AG10803 (cell line): Measurements from ENCODE around the gene GSG1.

Experiments used
- DNase-seq: peaks from one replicate; pipeline ENCODE4 v3.0.0; 2010; ENCODE audit warnings: low read depth
- H3K4me3 ChIP-seq: 2 replicates; pipeline ENCODE4 v1.5.1; 2011; ENCODE audit warnings: mild to moderate bottlenecking, low read length, control low read depth
- TF ChIP-seq, protein P1 (sequence below): conservative IDR thresholded peaks from 2 replicates; pipeline ENCODE4 v1.5.1; 2011; ENCODE audit warnings: mild to moderate bottlenecking, low read length, control low read depth, inconsistent platforms

Gene GSG1

DNA sequence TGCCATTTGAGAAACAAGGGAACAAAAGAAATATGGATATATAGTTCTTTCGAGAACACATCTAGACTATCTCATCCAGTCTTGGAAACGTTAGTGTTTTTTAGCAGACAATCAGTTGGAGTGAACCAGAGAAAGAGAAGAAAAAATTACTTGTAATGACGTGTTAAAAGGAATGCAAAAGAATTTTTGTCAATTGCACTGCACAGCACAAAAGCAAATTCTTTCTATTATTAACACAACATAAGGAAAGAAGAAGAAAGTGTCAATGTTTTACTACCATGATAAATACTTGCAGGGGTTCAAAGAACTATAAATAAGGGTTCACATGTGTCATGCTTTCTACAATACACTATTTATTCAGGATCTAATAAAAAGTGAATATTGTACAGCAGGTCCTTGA lies 27.5 kb upstream of the GSG1 start:
- TF ChIP-seq, protein P1, sequence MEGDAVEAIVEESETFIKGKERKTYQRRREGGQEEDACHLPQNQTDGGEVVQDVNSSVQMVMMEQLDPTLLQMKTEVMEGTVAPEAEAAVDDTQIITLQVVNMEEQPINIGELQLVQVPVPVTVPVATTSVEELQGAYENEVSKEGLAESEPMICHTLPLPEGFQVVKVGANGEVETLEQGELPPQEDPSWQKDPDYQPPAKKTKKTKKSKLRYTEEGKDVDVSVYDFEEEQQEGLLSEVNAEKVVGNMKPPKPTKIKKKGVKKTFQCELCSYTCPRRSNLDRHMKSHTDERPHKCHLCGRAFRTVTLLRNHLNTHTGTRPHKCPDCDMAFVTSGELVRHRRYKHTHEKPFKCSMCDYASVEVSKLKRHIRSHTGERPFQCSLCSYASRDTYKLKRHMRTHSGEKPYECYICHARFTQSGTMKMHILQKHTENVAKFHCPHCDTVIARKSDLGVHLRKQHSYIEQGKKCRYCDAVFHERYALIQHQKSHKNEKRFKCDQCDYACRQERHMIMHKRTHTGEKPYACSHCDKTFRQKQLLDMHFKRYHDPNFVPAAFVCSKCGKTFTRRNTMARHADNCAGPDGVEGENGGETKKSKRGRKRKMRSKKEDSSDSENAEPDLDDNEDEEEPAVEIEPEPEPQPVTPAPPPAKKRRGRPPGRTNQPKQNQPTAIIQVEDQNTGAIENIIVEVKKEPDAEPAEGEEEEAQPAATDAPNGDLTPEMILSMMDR: no peak
- peak; percentile 33 for DNase-seq
- H3K4me3 ChIP-seq: no peak overlapping the region

DNA sequence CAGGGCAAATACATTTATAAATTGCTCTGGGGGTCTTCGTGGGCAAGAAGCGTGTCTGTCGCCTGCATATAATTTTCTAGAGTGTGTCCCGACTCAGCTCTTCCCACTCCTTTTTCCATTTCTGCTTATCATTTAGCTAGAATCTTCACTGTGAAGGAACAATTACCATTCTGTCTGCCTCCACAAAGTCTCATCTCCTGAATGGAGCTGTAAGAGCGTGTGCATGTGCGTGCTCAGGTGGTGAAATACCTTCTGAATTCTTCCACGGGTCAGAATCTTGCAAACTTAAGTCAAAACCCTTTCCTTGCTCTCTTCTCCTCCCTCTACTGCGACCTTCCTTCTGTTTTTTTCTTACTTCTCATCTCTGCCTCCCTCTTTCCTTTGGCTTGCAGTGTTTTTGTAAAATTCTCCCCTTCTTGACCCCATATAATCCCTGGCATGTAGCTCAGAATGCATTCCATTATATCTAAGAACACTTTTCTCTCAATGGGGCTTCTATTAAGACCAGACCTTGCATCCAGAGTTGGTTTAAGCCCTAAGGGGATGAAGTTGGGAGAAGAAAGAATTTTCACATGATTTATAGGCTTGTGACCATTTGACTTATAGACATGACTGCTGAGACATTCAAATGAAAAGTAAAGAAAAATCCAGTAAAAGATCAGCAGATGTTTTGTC lies 25.0 kb upstream of the GSG1 start:
- DNase-seq: peak; percentile 27
- TF ChIP-seq, protein P1: no peak
- no peak overlapping the region for H3K4me3 ChIP-seq

DNA sequence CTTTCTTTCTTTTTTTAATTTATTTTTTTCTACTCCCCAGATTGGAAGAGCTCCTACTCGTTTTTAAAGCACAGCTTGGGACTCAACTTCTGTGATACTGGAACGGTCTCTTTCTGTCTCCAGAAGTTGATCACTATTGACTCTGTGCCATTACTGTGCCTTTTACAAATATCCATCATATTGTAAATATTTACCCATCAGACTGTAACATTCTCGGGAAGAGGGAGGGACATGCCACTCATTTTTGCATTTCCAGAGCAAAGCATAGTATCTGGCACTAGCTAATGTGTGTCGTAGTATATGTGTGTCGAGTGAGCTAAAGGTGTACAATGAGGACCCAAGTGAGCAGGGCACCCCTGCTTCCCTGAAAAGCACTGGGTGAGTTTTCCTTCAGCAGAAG lies 24.0 kb upstream of the GSG1 start:
- TF ChIP-seq, protein P1: no peak
- no peak overlapping the region for H3K4me3 ChIP-seq
- DNase-seq: no peak

DNA sequence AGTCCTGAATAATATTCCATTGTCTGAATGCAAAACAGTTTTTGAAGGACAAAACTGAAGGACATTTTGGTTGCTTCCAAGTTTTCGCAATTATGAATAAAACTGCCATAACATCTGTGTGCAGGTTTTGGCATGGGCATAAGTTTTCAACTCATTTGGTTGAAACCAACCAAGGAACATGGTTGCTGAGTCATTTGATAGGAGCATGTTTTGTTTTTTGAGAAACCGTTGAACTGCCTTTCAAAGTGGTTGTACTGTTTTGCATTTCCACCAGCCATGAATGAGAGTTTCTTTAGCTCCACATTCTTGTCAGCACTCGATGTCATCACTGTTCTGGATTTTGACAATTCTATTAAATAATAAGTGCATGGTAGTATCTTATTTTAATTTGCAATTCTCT lies 23.0 kb upstream of the GSG1 start:
- H3K4me3 ChIP-seq: no peak overlapping the region

DNA sequence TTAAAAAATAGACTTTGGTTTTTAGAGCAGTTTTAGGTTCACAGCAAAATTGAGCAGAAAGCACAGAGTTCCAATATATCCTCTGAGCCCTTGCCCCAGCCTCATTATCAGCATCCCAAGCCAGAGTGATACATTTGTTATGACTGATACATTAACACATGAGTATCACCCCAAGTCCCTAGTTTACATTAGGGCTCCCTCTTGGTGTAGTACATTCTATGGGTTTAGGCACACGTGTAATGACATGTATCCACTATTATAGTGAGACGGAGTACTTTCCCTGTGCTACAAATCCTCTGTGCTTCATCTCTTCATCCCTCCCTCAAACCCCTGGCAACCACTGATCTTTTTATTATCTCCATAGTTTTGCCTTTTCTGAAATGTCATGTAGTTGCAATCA lies 22.5 kb upstream of the GSG1 start:
- no peak for DNase-seq
- no peak overlapping the region for H3K4me3 ChIP-seq
- TF ChIP-seq, protein P1: no peak

More for the DNA sequence above, 23.0 kb upstream of the GSG1 start:
- no peak for DNase-seq
- TF ChIP-seq, protein P1: no peak

DNA sequence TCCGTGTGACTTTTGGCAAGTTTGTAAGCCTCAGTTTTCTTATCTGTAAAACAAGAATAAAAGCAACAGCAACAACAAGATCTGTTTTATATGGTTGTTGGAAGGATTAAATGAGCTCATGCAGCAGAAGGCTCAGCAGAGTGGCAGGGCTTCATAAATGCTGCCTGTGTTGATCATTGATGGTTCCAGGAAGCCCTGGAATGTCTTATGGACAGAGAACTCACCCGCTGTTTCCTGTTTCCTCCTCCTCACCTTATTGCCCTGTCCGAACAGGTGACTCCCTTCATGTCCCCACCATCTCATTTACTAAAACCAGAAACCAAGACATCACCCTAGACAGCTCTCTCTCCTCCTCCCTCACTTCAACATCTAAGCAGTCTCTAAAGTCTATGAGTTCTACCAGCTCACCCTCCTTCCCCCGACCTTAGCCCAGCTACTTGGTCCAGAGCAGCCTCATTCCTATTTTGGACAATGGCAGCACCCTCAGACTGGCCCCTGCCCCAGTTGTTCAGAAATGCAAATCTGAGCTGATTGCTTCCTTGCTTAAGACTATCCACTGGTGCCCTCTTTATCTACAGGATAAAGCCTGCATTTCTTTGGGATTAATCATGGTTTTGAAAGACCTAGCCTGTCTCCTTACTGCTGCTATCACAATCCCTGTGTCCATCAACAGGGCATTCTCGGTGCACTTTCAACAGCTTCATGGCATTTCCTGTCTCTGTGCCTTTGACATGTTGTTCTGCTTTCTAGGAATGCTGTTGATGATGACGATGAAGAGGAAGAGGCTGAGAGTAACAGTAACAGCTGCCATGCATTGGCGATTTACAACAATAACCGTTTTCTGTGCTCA lies 21.4 kb upstream of the GSG1 start:
- no peak overlapping the region for H3K4me3 ChIP-seq
- DNase-seq: peak; percentile 71
- TF ChIP-seq, protein P1: no peak

DNA sequence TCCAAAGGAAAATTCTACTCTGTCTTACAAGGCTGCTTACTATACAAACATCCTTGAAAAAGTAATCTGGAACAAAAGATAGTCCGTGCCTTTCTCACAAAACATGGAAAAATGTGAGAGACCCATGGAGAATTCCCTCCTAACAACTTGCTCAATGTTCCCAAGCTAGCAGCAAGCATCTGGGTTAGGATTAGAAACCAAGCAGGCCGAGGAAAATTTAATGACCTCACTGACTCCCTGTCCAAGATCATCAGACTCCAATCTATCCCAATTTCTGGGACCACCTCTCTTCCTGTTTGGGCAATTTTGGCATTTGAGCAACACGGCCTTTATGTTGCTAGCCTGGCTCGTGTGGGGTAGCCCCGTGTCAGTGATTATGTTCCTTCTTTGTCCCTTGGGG lies 18.1 kb upstream of the GSG1 start:
- no peak for DNase-seq
- TF ChIP-seq, protein P1: no peak

More for the DNA sequence above, 18.1 kb upstream of the GSG1 start:
- no peak overlapping the region for H3K4me3 ChIP-seq
